Inferior parietal cortex (tissue), 1 donor: ENCODE measurements around the gene CCL17.
"Not testable (repeated sequence)": the region's sequence is repeated elsewhere in the genome, so short reads cannot be mapped to it uniquely, and the experiment has no call there.

Experiments used
- DNase-seq: peaks from one replicate; pipeline ENCODE4 v3.0.0-alpha.2; 2016; ENCODE audit errors: extremely low spot score

The CCL17 gene

GRCh38 chr16:57430955-57431354, 26.4 kb downstream of the CCL17 start:
- DNase-seq = no peak

- no peak for DNase-seq
Observed at GRCh38 chr16:57432505-57432904, 27.9 kb downstream of the CCL17 start.

- no peak for DNase-seq
Observed at GRCh38 chr16:57432989-57433388, 28.4 kb downstream of the CCL17 start.

- no peak for DNase-seq
Observed at GRCh38 chr16:57434003-57434402, 29.4 kb downstream of the CCL17 start.

GRCh38 chr16:57435838-57436237, 31.3 kb downstream of the CCL17 start:
- DNase-seq = no peak

DNA sequence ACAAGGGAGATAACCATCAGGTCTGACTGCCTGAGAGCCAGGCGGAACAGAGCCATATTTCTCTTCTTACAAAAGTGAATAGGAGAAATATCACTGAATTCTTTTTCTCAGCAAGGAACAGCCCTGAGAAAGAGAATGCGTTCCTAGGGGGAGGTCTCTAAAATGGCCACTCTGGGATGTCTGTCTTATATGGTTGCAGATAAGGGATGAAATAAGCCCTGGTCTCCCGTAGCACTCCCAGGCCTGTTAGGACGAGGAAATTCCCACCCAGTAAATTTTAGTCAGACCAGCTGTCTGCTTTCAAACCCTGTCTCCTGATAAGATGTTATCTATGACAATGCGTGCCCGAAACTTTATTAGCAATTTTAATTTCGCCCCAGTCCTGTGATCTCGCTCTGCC, 35.4 kb downstream of the CCL17 start:
- DNase-seq = not testable (repeated sequence)

GRCh38 chr16:57440551-57440950, 36.0 kb downstream of the CCL17 start:
- not testable (repeated sequence) for DNase-seq

DNA sequence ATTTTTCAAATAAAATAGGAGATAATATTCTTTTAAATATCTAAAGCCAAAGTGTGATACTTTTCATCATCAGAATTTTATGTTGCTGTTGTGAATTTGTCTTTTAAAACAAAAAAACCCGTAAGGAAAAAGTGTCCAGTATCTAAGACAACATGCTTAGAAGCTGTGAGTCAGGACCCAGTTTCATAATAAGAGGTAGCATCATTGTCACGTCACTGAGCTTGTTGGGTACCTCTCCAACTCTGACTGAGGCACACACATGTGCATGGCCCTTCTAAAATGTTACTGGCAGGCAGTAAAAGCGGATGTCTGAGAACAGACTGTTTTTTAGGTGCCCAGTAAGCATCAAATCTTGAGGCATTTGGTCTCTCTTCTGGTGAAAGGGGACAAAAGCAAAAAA, 40.1 kb downstream of the CCL17 start:
- no peak for DNase-seq

DNA sequence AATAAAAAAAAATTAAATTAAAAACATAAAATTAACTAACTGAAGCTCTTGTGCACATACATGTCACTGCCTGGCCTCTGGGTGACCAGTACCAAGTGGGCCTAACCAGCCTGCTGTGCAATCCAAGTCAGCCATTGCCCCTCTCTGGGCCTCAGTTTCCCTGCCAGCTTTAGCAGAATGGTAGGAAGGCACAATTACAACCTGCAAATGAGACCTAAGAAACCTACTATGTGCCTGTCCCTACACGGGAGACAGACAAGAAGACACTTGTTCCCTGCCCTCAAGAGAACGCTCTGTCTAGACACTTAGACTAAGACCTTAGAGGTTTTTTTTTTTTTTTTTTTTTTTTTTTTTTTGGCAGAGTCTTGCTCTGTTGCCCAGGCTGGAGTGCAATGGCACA, 40.9 kb downstream of the CCL17 start:
- no peak for DNase-seq

DNA sequence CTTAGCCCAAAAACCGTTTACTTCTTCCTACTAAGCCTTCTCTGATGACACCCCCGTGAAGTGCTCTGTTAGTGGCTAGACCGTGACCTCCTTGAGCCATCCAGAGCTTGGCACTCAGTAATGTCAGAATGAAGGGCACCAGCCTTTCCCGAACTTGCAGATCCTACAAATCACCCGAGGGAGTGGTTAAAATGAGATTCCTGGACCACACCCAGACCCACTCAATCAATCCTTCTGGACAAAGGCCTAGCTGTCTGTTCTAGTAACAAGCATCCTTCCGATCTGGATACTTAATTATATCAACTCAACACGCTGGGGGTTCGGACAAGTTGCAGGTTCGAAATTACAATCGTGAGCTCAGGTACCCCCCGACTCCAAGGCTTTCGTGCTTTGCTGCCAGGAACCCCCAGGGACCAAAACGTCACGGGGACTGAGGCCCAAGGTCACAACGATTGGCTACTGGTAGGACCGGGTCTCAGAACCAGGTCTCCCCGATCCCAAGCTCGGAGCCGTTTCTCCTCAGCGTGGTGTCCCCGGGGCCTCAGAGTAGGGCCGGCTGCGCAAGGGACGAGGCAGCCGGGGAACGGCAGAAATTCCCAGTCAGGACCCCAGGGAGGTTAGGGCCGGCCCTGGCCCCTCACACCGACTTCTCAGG, 42.1 kb downstream of the CCL17 start:
- no peak for DNase-seq

DNA sequence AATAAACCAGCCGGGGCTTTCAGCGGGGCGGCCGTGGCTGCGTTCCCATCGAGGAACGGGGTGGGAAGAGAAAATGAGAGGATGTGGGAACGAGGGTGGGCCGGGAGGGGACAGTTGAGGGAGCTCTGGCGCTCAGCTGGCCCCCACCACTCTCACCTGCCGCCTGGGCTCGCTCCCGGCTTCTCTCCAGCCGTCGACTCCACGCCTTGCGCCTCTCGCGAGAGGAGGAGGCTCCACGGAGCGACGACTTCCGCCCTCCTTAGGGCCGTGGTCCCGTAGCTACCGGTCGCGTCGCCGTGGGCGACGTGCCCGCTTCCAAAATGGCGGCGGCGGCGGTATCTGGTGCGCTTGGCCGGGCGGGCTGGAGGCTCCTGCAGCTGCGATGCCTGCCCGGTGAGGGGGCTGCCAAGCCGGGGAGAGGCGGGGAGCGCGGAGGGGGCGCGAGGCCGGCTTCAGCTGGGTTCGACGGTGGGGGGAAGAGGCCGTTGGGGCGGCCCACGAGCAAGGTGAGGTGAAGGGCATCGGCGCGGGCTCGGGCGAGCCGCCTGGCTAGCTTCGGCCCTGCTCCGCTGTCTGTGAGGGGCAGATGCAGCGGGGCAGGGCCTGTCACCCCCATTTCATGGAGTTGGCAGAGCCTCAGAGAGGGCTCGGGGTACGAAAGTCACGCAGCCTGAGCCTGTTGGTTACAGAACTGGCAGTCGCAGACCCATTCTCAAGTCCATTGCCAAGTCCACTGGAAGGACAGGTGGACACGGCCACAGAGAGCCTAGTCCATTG, 42.8 kb downstream of the CCL17 start, which contains the start of the genes CIAPIN1 and COQ9:
TSS of gene CIAPIN1 (minus strand) at position 200 of the 777 bp plus-strand sequence. CDS start 6,457 bp downstream, outside the sequence.
TSS of gene COQ9 (plus strand) at position 294 of the 777 bp plus-strand sequence. CDS start at position 321, 27 bp downstream.
- DNase-seq = peak; percentile 90

- no peak for DNase-seq
Observed at GRCh38 chr16:57452021-57452420, 47.5 kb downstream of the CCL17 start.

DNA sequence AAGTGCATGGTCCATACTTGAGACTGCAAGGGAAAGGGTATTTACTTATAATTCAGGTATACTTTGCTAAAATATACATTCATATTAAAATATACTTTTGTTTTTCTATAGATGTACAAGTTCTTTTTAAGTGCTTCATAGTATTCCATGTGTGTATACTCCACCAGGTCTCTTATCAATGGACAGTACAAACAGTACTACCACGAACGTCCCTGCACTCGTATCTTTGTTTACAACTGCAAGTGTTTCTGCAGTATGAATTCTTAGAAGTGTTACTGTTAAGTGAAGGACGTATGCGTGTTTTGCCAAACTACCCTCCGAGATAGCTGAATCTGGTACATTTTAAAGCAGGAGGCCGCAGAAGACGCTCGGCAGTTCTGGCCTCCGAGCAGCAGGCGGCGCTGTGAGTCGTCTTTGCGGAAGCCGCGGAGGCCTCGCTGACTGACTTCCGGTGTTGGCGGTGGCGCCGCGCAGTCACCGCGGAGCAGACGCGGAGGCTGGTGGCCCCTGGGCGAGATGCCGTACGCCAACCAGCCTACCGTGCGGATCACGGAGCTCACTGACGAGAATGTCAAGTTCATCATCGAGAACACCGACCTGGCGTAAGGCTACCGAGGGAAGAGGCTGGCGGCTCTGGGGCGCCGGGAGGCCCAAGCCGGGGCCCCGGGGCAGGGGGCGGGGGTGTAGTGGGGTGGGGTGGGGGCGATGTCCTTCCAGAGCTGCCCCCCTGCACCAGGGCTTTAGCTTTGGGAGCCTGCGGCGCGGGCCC, 57.8 kb downstream of the CCL17 start, which contains the start of gene POLR2C:
TSS of gene POLR2C (plus strand) at position 471 of the 769 bp plus-strand sequence. CDS start at position 517, 46 bp downstream.
- peak; percentile 90 for DNase-seq

DNA sequence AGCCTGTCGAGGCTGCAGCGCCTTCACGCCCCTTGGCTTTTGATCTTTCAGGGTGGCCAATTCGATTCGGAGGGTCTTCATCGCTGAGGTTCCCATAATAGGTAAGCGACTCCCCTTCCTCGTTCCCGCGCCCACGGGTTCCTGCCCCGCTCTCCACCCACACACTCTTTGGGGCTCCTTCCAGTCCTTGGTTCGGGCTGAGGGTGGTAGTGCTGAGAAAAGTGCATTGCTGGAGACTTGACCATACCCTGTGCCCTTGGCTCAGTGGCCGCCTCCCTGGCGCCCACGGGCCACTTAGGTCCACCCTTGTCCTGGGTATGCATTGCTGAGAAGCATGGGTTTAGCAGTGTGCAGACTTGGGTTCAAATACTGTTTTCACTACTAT, 58.4 kb downstream of the CCL17 start:
- DNase-seq = no peak

DNA sequence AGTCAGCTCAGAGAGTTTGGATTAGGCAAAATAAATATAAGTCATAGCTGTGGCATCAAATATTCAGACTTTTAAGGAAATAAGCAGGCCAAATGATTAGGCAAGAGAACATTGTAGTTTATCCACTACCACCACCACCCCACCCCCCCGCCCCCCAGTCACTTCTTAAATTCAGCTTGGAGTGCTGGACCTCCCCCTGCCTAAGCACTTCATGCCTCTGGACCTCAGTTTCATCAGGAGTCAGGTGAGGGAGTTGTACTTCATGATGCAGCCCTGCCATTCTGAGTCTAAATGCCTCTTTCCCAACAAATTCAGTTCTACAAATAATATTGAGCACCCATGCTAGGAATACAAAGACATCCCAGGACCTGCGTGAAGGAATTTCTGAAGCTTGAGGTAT, 60.0 kb downstream of the CCL17 start:
- DNase-seq = no peak
